Frontal cortex (tissue), 4 donors: Measurements from ENCODE around the gene MFN2. TPM values are rescaled to one million over a fixed set of nuclear protein-coding genes. Genes with fewer than 3 reads are reported as not detected.
"Not testable (repeated sequence)": the region's sequence is repeated elsewhere in the genome, so short reads cannot be mapped to it uniquely, and the experiment has no call there.

ENCODE experiments used
- DNase-seq, 2 donors: peaks; one replicate each; pipeline ENCODE4 v3.0.0; 2012; ENCODE audit warnings: low spot score in 2 of 2
- FAIRE-seq: peaks from 2 replicates; lab custom pipeline; 2012; peaks lifted over from hg19 to GRCh38; lab: Jason Lieb, UNC
- total RNA-seq: library from RNA; depleted of rRNA; stranded (reverse); fragments of >200 nt; gene quantifications from one replicate; pipeline ENCODE4 v1.2.3, GENCODE V29; 2014
- donor health status: control.
- donor health status: control.
- donor health status: control.

Gene MFN2
- total RNA-seq, 1 donor from 2014 or later = 42.0 TPM

GRCh38 chr1:11990303-11991032 lies 10.2 kb downstream of the MFN2 start:
- no peak for FAIRE-seq

GRCh38 chr1:11991969-11992676 lies 11.9 kb downstream of the MFN2 start:
- DNase-seq = no peak
- no peak for FAIRE-seq

More at GRCh38 chr1:11990303-11991032, 10.2 kb downstream of the MFN2 start:
- DNase-seq = no peak

GRCh38 chr1:11997081-11997850 lies 17.0 kb downstream of the MFN2 start:
- no peak for DNase-seq
- FAIRE-seq = no peak

- FAIRE-seq = no peak
- no peak for DNase-seq
Measured at GRCh38 chr1:11998636-11999035, 18.4 kb downstream of the MFN2 start.

DNA sequence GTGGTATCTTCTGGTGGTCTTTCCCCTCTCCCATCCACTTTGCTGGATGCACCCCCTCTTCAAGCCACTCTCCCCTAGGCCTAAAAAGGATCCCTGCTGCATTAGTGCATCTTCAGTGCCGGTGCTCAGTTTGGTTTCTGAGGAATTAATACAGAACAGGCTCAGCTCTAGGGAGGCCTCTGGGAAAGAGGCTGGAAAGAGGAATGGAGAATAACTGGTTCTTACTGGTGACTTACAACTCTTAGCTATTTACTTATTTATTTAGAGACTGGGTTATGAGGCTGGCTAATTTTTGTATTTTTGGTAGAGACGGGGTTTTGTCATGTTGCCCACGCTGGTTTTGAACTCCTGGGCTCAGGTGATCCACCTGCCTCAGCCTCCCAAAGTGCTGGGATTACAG lies 19.0 kb downstream of the MFN2 start:
- no peak for DNase-seq
- FAIRE-seq = no peak

- DNase-seq = no peak
- no peak for FAIRE-seq
Measured at GRCh38 chr1:12001249-12001917, 21.1 kb downstream of the MFN2 start.

DNA sequence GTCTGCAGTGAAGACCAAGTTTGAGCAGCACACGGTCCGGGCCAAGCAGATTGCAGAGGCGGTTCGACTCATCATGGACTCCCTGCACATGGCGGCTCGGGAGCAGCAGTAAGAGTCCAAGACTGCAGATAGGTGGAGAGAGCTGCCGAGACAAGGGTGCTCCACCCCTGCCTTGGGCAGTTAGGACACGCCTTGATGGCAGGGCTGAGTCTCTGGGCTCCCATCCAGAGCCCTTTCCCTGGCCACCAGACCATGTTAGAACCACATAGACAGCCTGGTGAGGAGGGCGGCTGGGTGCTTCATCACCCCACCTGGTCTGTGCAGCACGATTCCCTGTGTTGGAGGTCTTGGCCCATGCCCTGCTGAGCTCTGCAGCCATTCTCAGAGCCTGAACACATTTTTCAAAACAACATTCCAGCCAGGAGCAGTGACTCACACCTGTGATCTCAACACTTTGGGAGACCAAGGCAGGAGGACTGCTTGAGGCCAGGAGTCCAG lies 21.8 kb downstream of the MFN2 start:
- FAIRE-seq = no peak
- DNase-seq = no peak

GRCh38 chr1:12003762-12004161 lies 23.5 kb downstream of the MFN2 start:
- no peak for DNase-seq
- no peak for FAIRE-seq

DNA sequence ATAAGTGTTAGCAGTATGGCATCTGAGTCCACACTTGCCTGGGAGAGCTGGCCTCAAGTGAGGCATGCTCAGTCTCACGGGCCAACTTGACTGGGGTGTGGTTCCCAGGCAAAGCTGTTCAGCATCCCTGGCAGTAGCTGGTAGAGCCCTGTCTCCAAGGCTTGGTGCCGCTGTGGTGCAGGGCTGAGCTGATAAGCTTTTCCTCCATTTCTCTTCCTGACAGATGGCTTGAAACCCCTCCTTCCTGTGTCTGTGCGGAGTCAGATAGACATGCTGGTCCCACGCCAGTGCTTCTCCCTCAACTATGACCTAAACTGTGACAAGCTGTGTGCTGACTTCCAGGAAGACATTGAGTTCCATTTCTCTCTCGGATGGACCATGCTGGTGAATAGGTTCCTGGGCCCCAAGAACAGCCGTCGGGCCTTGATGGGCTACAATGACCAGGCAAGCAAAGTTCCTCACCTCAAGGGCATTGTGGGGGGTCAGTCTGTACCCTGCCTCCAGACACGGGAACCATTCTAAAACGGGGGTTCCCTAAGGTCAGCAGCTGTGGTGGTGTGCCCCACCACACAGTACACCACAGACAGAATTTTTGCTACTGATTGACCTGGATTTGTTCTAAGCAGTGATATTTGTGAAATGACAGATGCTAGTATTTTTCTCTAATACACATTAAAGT lies 25.4 kb downstream of the MFN2 start:
- no peak for DNase-seq
- no peak for FAIRE-seq

DNA sequence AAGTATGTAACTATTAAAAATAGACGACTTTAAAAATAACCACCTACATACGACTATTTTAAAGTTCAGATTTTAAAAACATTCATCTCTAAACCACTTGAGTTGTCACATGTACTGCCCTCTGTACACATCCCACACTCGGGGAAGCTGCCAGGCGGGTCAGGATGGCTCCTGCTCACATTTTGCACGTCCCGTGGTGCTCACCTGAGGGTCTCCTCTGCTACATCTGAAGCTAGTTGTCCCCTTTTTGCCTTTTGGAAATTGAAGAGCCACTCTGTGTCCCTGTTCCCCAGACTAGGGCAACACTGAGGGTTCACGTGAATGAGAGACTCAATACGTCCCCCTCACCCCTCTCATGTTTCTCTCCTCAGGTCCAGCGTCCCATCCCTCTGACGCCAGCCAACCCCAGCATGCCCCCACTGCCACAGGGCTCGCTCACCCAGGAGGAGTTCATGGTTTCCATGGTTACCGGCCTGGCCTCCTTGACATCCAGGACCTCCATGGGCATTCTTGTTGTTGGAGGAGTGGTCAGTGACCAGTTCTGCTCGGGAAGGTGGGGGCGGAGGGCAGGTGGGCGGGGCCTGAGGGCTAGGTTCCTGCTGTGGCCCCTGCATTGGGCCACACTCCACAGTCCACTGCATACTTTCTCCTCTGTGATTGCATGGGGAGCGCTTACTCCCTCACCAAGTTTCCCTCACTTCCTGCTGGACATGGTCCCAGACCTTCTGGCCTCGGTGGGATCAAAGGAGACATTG lies 26.1 kb downstream of the MFN2 start:
- DNase-seq (no peak), FAIRE-seq (no peak)

- DNase-seq = no peak
- FAIRE-seq = no peak
Measured at GRCh38 chr1:12007204-12007603, 27.0 kb downstream of the MFN2 start.

DNA sequence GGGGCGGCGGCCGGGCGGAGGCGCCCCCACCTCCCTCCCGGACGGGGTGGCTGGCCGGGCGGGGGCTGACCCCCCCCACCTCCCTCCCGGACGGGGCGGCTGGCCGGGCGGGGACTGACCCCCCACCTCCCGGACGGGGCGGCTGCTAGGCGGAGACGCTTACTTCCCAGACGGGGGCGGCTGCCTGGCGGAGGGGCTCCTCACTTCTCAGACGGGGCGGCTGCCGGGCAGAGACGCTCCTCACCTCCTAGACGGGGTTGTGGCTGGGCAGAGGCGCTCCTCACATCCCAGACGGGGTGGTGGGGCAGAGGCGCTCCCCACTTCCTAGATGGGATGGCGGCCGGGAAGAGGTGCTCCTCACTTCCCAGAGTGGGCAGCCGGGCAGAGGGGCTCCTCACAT lies 28.1 kb downstream of the MFN2 start:
- not testable (repeated sequence) for DNase-seq, FAIRE-seq

GRCh38 chr1:12009318-12009947 lies 29.2 kb downstream of the MFN2 start:
- no peak for FAIRE-seq

GRCh38 chr1:12010746-12011570 lies 30.7 kb downstream of the MFN2 start:
- FAIRE-seq (no peak), DNase-seq (no peak)

More at GRCh38 chr1:12009318-12009947, 29.2 kb downstream of the MFN2 start:
- no peak for DNase-seq

DNA sequence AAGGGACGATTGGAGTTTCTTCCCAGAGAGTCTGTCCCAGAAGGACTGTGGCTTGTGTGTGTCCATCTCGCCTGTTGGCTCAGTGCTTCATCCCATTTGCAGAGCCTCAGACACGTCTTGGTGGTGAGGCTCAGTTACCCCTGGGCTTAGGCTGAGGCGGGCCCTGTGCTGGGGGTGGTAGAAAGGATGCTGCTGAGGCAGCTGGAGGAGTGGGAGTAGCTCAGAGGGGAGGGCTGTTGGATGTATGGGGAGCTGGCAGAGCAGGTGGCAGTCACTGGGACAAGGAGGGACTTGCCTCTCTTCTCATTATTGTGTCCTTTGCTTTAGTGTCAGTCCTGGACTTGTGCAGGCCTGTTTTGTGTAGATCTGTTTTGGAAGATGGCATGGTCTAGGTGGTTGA lies 31.8 kb downstream of the MFN2 start:
- FAIRE-seq (no peak), DNase-seq (no peak)

GRCh38 chr1:12012560-12013316 lies 32.5 kb downstream of the MFN2 start:
- DNase-seq (no peak), FAIRE-seq (no peak)
